K562 (cell line): ENCODE measurements around the gene DNAJB11. TPM values are rescaled to one million over a fixed set of nuclear protein-coding genes. Genes with fewer than 3 reads are reported as not detected.
A peak's percentile ranks its signal among the peaks of the same experiment; 100 is the strongest.

Experiments used
- CTBP1 ChIP-seq: fragments of 450-650 bp; IDR thresholded peaks from 2 replicates; pipeline ENCODE4 v1.6.1; 2016; ENCODE audit warnings: borderline replicate concordance
- ELK1 ChIP-seq: sonication (generic); formaldehyde crosslinking; IDR thresholded peaks from 2 replicates; pipeline ENCODE4 v1.8.1; 2022; ENCODE audit warnings: missing genetic modification reagents
- FIP1L1 ChIP-seq: fragments of 200-400 bp; formaldehyde crosslinking; IDR thresholded peaks from 2 replicates; pipeline ENCODE4 v1.6.1; 2018; ENCODE audit warnings: mild to moderate bottlenecking, low read depth, low read length; ENCODE audit not compliant: poor library complexity, severe bottlenecking
- GABPA ChIP-seq: fragments of 200-800 bp; sonication (Bioruptor generic); conservative IDR thresholded peaks from 2 replicates; pipeline ENCODE4 v1.6.1; 2016; ENCODE audit warnings: low read depth, missing genetic modification characterization, missing compliant biosample characterization
- GATAD2B ChIP-seq: fragments of 450-650 bp; IDR thresholded peaks from 2 replicates; pipeline ENCODE4 v1.6.1; 2017; ENCODE audit warnings: mild to moderate bottlenecking, borderline replicate concordance
- MCM7 ChIP-seq, 2 experiments: fragments of 450-650 bp; IDR thresholded peaks; 2 replicates each; pipeline ENCODE4 v1.6.1; 2016 to 2018
- REST ChIP-seq, 2 experiments: fragments of 450-650 bp; formaldehyde crosslinking in 1 of 2; IDR thresholded peaks; 2 replicates each; pipeline versions ENCODE4 v1.4.0 to v1.6.1; 2014 to 2020; ENCODE audit warnings: mild to moderate bottlenecking in 2 of 2, borderline replicate concordance in 1 of 2, low read depth in 1 of 2
- SMARCA4 ChIP-seq: fragments of 450-650 bp; IDR thresholded peaks from 2 replicates; pipeline ENCODE4 v1.6.1; 2016
- ZNF512 ChIP-seq: IDR thresholded peaks from 2 replicates; pipeline ENCODE4 v1.6.1; 2016; ENCODE audit warnings: missing genetic modification characterization, missing compliant biosample characterization
- ZNF609 ChIP-seq: sonication (generic); formaldehyde crosslinking; IDR thresholded peaks from 2 replicates; pipeline ENCODE4 v1.8.1; 2023; ENCODE audit warnings: missing genetic modification reagents, mild to moderate bottlenecking, borderline replicate concordance
- polyA plus RNA-seq, 8 experiments: library from polyadenylated mRNA; depleted of rRNA in 4 of 8; stranded (reverse) in 5 of 8; unstranded in 3 of 8; fragments of >200 nt; fragmentation: Nextera tagmentation in 2 of 8; fragmentation: Illumina TruSeq in 1 of 8; extraction: Ambion mirVana in 2 of 8; extraction: Trizol in 1 of 8; gene quantifications; 2 replicates each; pipeline versions ENCODE4 v1.2.1 to v1.2.3, GENCODE V29; 2011 to 2014; ENCODE audit warnings: inconsistent platforms in 1 of 8, missing spikeins in 1 of 8
- total RNA-seq, 7 experiments: library from RNA; depleted of rRNA in 6 of 7; stranded (reverse); fragments of >200 nt in 6 of 7; fragmentation: Illumina TruSeq in 2 of 7; extraction: Trizol in 2 of 7; gene quantifications; 2 replicates each; pipeline versions ENCODE4 v1.2.1 to v1.2.3, GENCODE V29; 2011 to 2021; ENCODE audit warnings: low replicate concordance in 1 of 7

Gene DNAJB11
- total and polyA plus RNA-seq, 9 of the 15 experiments (the other 6 are each of a cell fraction or from before 2014, with no cell fraction given), result 14.8 to 74.7 (median 63.8) TPM

GRCh38 chr3:186614597-186615483, 44.3 kb downstream of the DNAJB11 start (continued):
- peak; percentile 80 for TF ChIP-seq REST (IDR thresholded peaks at IDR 0.05; ENCODE audit: borderline replicate concordance)
- TF ChIP-seq REST (CRISPR knock-in tag; IDR thresholded peaks at IDR 0.05; ENCODE audit: low read depth), result no peak
- no peak for TF ChIP-seq GABPA (tag)
- TF ChIP-seq MCM7 (IDR thresholded peaks at IDR 0.05), result no peak
- 0 out of 2 replicates have a peak, but pooled peaks have one; percentile 25 for TF ChIP-seq SMARCA4
- peak; percentile 58; the same call in 1 of the 2 replicates for TF ChIP-seq CTBP1
- no peak for TF ChIP-seq ELK1 (CRISPR knock-in tag)
- no peak for TF ChIP-seq ZNF609 (CRISPR knock-in tag)
- peak; percentile 78 for TF ChIP-seq ZNF512 (tag)
- no peak for TF ChIP-seq GATAD2B
- no peak for TF ChIP-seq FIP1L1
